ENCODE measurements around the gene AQP6.

Gene AQP6

DNA sequence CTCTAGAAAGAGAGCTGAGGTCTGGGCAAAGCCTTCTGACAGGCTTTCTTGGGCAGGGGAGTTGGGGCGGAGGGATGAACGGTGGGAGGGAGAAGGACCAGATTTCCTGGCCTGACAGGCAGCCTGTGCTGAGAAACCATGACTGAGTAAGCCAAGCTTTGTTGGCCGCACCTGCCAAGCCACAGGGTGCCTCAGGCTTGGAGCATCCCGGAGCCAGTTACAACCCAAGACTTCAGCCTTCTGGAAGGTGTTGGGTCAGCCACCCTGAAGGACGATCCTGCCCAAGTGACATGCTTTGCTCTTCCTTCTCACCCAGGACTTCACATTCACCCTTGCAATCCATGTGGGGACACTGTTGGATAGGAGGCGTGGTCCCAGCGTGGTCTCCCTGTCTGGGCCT lies 43.2 kb upstream of the AQP6 start:
- no peak for TF ChIP-seq CTCF (IDR thresholded peaks at IDR 0.05; ENCODE audit: extremely low read depth, missing control alignments)

DNA sequence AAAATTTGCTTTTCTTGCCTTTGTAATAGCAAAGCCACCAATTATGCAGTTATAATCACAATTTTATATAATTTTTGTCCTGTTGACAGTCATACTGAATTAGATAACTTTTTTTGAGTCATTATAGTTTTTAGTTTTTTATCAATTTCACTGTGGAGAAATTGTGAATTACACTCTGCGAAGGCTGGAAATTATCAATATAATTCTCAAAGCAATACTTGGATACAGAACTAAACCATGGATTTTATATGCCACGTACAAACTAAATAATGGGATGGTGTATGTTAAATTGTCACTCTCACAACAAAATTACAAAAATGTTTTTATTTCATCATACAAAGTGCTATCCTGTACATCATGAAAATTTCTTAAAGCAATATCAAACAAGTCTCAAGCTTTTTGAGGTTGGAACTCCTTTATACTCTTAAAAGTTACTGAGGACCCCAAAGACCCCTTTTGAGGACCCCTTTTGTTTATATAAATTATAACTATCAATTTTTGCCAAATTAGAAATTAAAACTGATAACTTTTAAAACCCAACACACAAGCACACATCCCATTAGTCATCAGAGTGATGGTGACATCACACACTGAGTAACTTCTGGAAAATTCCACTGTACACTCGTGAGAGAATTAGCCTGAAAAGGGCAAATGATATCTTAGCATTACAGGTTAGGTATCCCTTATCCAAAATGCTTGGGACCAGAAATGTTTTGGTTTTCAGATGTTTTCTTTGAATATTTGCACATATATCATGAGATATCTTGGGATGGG lies 42.0 kb upstream of the AQP6 start:
- DNase-seq (ENCODE audit: low spot score): no peak
- no peak for TF ChIP-seq CTCF (IDR thresholded peaks at IDR 0.05; ENCODE audit: extremely low read depth, missing control alignments)

More for the DNA sequence above, 43.2 kb upstream of the AQP6 start:
- DNase-seq (ENCODE audit: low spot score): no peak

DNA sequence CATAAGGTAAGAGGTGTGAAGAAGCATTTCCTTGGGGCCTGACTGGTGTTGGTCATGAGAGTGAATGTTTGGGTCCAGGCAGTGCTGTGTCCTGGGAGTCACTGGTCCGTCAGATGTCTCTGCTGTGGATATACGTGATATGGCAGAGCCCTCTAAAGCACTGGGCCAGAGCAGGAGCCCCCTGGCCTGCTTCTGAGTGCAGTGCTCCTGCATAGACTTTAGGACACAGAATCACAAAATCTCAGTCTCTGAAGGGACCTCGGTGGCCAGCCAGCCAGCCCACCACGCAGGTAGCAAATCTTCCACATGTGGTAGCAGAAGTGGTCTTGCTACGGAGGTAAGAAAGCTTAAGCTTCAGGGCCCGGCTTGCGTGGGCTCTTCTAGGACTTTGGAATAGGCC lies 40.7 kb upstream of the AQP6 start:
- DNase-seq (ENCODE audit: low spot score): no peak
- no peak for TF ChIP-seq CTCF (IDR thresholded peaks at IDR 0.05; ENCODE audit: extremely low read depth, missing control alignments)

GRCh38 chr12:49932533-49933130 lies 40.1 kb upstream of the AQP6 start:
- DNase-seq (ENCODE audit: low spot score): no peak
- TF ChIP-seq CTCF (IDR thresholded peaks at IDR 0.05; ENCODE audit: extremely low read depth, missing control alignments): no peak

- no peak for DNase-seq (ENCODE audit: low spot score)
- TF ChIP-seq CTCF (IDR thresholded peaks at IDR 0.05; ENCODE audit: extremely low read depth, missing control alignments): no peak
Measured at GRCh38 chr12:49933796-49934195, 39.0 kb upstream of the AQP6 start.

DNA sequence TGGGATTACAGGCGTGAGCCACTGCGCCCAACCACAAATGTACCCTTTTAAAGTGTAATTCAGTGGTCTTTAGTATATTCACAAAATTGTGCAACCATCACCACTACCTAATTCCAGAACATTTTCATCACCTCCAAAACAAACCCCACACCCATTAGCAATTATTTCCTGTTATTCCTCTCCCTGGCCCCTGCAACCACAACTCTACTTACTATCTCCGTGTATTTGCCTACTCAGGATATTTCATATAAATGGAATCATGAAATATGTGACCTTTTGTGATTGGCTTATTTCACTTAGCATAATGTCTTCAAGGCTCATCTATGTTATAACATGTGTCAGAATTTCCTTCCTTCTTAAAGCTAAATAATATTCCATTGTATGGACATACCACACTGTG lies 38.2 kb upstream of the AQP6 start:
- DNase-seq (ENCODE audit: low spot score): no peak
- no peak for TF ChIP-seq CTCF (IDR thresholded peaks at IDR 0.05; ENCODE audit: extremely low read depth, missing control alignments)

GRCh38 chr12:49936925-49937324 lies 35.8 kb upstream of the AQP6 start:
- no peak for TF ChIP-seq CTCF (IDR thresholded peaks at IDR 0.05; ENCODE audit: extremely low read depth, missing control alignments)
- DNase-seq (ENCODE audit: low spot score): no peak
